ENCODE results near the gene WDR12.

The WDR12 gene

GRCh38 chr2:202824901-202825300 lies 86.6 kb downstream of the WDR12 start:
- no peak for TF ChIP-seq CTCF (IDR thresholded peaks at IDR 0.05; ENCODE audit: insufficient read depth, low read depth, low read length, missing control alignments)
- no peak overlapping the region for H3K4me3 ChIP-seq (ENCODE audit: low read length)
- DNase-seq (ENCODE audit: low read depth) = no peak

Data from epithelial cell of esophagus (primary cell).